Epithelial cell of alveolus of lung (primary cell): ENCODE measurements around the gene ATXN7L3. TPM values are rescaled to one million over a fixed set of nuclear protein-coding genes. Genes with fewer than 3 reads are reported as not detected.

Experiments
- total RNA-seq: library from RNA; depleted of rRNA; stranded (reverse); fragments of >200 nt; gene quantifications from 2 replicates; pipeline ENCODE4 v1.2.1, GENCODE V29; 2015

ATXN7L3 gene, protein sequence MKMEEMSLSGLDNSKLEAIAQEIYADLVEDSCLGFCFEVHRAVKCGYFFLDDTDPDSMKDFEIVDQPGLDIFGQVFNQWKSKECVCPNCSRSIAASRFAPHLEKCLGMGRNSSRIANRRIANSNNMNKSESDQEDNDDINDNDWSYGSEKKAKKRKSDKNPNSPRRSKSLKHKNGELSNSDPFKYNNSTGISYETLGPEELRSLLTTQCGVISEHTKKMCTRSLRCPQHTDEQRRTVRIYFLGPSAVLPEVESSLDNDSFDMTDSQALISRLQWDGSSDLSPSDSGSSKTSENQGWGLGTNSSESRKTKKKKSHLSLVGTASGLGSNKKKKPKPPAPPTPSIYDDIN
- 51.7 and 55.6 TPM in 2 replicates for total RNA-seq

DNA sequence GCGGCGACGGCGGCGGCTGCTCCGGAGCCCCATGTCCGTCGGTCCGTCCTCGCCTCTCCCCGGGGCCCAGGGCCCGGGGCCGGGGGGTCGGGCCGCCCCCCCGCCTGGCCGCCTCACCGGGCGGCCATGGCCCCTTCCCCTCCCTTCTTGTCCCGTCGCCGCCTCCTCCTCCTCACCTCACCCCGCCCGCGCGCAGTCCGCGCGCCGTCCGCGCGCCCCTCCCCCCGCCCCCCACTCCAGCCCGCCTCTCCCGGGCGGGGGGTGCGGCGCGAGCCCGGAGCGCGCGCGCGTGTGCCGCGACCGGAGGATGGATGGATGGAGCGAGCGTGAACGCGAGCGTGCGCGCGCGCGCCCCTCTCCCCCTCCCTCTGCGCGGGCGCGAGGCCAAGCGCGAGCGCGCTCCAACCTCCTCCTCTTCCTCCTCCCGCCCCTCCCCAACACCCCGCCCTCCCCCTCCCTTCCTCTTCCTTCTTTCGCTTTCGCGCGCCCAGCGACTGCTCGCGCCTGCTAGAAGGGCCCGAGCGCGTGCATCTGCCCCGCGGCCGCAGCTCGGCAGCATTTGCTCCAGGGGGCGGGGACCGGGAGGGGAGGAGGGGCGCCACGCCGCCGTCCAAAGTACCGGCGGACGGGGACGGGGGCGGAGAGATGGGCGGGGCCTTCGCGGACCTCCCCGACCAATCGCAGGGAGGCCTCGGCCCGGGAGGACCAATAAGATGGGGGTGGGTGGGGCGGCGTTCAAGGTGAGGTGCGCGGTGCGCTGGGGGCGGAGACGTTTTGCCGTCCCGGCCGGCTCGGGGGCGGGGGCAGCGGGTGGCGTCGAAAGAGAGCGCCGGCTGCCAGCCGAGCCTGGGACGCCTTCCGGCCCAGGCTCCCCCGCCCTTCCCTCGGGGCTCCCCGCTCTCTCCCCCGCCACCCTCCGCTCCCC, at the start of gene ATXN7L3:
ATXN7L3 (minus strand) TSS at position 332 of the 925 bp plus-strand sequence. CDS start 1,814 bp downstream, outside the sequence.

DNA sequence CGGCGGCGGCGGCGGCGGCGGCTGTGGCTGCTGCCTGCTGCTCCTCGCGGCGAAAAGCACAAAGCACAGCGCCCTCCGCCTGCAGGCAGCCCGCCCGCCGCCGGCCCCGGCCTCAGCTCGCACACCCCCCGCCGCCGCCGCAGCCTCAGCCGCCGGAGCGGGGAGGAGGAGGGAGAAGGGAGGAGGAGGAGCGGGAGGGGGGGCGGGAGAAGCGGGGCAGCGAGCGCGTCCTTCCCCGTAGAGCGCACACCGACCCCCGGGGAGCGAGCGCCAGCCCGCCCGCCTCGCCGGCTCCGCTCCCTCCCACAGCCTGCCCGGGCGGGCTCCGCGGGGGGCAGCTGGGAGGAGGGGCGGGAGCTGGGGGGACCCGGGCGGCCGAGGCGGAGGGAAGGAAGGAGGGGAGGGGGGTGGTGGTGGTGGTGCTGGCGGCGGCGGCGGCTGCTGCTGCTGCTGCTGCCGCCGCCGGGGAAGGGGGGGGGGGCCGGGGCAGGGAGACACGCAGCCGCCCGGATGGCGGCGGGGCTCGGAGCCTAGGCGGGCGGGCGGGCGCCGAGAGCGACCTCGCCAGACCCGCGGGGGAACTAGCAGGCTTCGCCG, 20.0 kb upstream of the ATXN7L3 start, which contains the start of gene UBTF:
UBTF (minus strand) TSS at position 60 of the 597 bp plus-strand sequence. CDS start 1,446 bp downstream, outside the sequence.

DNA sequence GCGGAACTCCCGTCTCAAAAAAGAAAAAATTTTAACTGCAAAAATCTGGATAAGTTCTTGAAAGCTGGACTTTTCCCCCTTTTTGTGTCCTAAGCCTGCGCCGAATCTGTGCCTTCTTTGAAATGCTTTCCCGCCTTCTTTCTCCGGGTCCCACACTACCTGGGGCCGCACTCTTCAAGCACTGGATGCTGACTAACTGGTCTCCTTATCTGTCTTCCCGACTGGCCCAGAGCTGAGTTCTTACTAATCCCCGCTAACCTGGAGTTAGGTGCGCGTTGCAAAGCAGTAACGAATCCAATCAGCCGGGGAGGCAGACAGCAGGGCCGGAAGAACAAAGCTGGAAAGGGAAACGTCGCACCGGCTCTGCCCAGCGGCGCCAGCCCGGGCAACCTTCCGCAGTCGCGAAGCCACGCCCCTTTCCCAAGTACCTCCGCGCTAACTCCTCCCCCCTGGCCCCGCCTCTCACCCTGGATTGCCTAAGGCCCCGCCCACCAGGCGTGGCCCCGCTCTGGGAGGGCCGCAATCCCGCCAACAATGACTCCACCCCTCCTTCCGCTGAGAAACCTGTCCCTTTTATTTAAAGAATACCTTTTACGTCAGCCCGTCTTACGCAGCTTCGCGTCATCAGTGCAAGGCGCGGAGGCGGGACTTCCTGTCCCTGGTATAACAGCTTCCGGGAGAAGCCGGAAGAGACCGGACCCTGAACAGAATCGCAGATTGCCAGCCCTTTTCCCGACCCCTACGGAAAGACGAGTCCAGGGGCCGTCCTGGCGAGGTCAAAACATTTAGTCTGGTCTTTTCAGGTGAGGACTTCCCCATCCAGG, 13.2 kb downstream of the ATXN7L3 start, which contains the start of gene TMUB2:
TMUB2 (plus strand) TSS at position 666 of the 824 bp plus-strand sequence. CDS start 737 bp downstream, outside the sequence.

DNA sequence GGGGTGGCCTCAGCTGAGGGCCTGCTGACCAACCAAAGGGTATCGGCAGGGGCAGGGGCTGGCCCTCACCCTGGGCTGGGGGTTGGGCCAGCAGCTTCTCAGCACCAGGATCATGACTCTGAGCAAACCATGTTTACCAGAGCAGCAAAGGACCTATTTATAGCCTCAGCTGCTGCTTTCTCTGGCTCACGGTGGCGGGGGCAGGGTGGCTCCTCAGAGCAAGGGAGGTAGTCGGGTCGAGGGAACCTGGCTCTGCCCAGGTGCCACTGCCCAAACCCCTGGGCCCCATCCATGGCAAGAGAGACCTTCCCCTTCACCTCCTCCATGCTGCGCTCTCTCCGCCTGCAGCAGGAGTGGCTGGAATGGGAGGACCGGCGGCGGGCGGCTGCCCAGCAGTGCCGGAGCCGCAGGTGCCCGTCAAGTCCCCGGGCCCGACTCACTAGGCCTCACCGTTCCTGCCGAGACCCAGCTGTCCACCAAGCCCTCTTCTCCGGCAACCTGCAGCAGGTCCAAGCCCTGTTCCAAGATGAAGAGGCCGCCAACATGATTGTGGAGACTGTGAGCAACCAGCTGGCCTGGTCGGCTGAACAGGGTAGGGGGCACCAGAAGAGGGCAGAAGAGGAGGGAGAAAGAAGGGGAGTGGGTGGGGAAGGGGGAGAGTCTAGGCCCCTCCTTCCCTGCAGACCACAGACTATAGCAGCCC, 29.0 kb downstream of the ATXN7L3 start, which contains the start of gene ASB16:
ASB16 (plus strand) TSS at position 206 of the 703 bp plus-strand sequence; CDS start at position 292, 86 bp downstream.

Other genes with a start within 250 kb of the ATXN7L3 start
- 0.13 TPM in 1 of 2 replicates, not detected in the other for gene PYY, start 245.9 kb downstream of the ATXN7L3 start, total RNA-seq
- gene NAGS, start 195.3 kb downstream of the ATXN7L3 start, total RNA-seq = 7.5 and 13.6 TPM in 2 replicates
- gene TMEM101, start 184.9 kb downstream of the ATXN7L3 start, total RNA-seq = 46.8 and 92.9 TPM in 2 replicates
- 42.1 and 53.5 TPM in 2 replicates for gene LSM12, start 133.2 kb downstream of the ATXN7L3 start, total RNA-seq
- gene G6PC3, start 129.1 kb downstream of the ATXN7L3 start, total RNA-seq = 51.4 and 68.9 TPM in 2 replicates
- 19.8 and 46.3 TPM in 2 replicates for gene HDAC5, start 76.2 kb downstream of the ATXN7L3 start, total RNA-seq
- gene HROB, start 58.0 kb downstream of the ATXN7L3 start, total RNA-seq = 4.9 and 7.6 TPM in 2 replicates
- gene ASB16, start 29.2 kb downstream of the ATXN7L3 start, total RNA-seq = not detected in 2 replicates
- 20.0 and 32.7 TPM in 2 replicates for gene TMUB2, start 12.9 kb downstream of the ATXN7L3 start, total RNA-seq
- 39.6 and 57.1 TPM in 2 replicates for gene UBTF, start 19.8 kb upstream of the ATXN7L3 start, total RNA-seq
- not detected in 2 replicates for gene SLC4A1, start 68.3 kb upstream of the ATXN7L3 start, total RNA-seq
- gene RUNDC3A, start 108.7 kb upstream of the ATXN7L3 start, total RNA-seq = not detected in 2 replicates
- 74.3 and 86.6 TPM in 2 replicates for gene SLC25A39, start 124.9 kb upstream of the ATXN7L3 start, total RNA-seq
- gene GRN, start 145.4 kb upstream of the ATXN7L3 start, total RNA-seq = 345 and 607 TPM in 2 replicates
- gene FAM171A2, start 164.0 kb upstream of the ATXN7L3 start, total RNA-seq = 7.9 and 23.6 TPM in 2 replicates
- gene ITGA2B, start 189.8 kb upstream of the ATXN7L3 start, total RNA-seq = under 0.01 and 0.56 TPM in 2 replicates